Activated CD8-positive, alpha-beta T cell treated with anti-CD3 and anti-CD28 coated beads for 36 hours (primary cell): Measurements from ENCODE around the gene VPS4B. TPM values are rescaled to one million over a fixed set of nuclear protein-coding genes. Genes with fewer than 3 reads are reported as not detected.
A peak's percentile ranks its signal among the peaks of the same experiment; 100 is the strongest.

Experiments used
- ATAC-seq: fragments of 200-7000 bp; cut with Tn5 transposase; one replicate; pipeline ENCODE4 v1.10.0; 2021; ENCODE audit warnings: mild to moderate bottlenecking, moderate library complexity
- CTCF ChIA-PET: fragments of 350-600 bp; sonication (Branson Sonifier 250); formaldehyde crosslinking; loops from one replicate; lab custom pipeline; 2021; ENCODE audit warnings: antibody characterized with exemption; lab: Charles Lee
- POLR2A ChIA-PET: fragments of 350-600 bp; sonication (Branson Sonifier 250); formaldehyde crosslinking; loops from one replicate; lab custom pipeline; 2021; ENCODE audit warnings: antibody characterized with exemption; lab: Charles Lee
- DNase-seq: peaks from one replicate; pipeline ENCODE4 v3.0.0-alpha.2; 2020
- H3K27ac Mint-ChIP-seq: one replicate; pipeline ENCODE4 v1.8.0; 2021; ENCODE audit warnings: mild to moderate bottlenecking, mixed read lengths
- H3K27me3 Mint-ChIP-seq: one replicate; pipeline ENCODE4 v1.8.0; 2021; ENCODE audit warnings: mixed read lengths
- H3K36me3 Mint-ChIP-seq: one replicate; pipeline ENCODE4 v1.8.0; 2021; ENCODE audit warnings: low read depth, mixed read lengths
- H3K4me1 Mint-ChIP-seq: one replicate; pipeline ENCODE4 v1.8.0; 2021; ENCODE audit warnings: low read depth, mixed read lengths
- H3K4me3 Mint-ChIP-seq: one replicate; pipeline ENCODE4 v1.8.0; 2021; ENCODE audit warnings: mild to moderate bottlenecking, moderate library complexity, mixed read lengths
- H3K9me3 Mint-ChIP-seq: one replicate; pipeline ENCODE4 v1.8.0; 2021; ENCODE audit warnings: mixed read lengths
- CTCF ChIP-seq: fragments of 200-600 bp; IDR thresholded peaks from one replicate; pipeline ENCODE4 v1.8.0; 2022; ENCODE audit warnings: antibody characterized with exemption, mild to moderate bottlenecking
- intact Hi-C: fragments of 100-400 bp; cut with micrococcal nuclease; formaldehyde crosslinking; loops from one replicate; pipeline ENCODE4 v1.10.0; 2022
- total RNA-seq, 2 experiments: library from RNA; stranded (reverse); gene quantifications; one replicate each; pipeline ENCODE4 v1.2.3, GENCODE V29; 2021

The VPS4B gene
- total RNA-seq, 2 experiments from 2014 or later = 34.8 to 35.9 TPM

- H3K9me3 Mint-ChIP-seq = no peaks in the 10 kb centered on the region
- peak overlapping the region; percentile 99 for H3K27ac Mint-ChIP-seq
- H3K27me3 Mint-ChIP-seq = no peaks in the 10 kb centered on the region
- H3K4me1 Mint-ChIP-seq = peaks cover 25% of the 10 kb centered on the region
- ChIA-PET CTCF (interaction anchor here (1.0 to 9.3 kb wide), 5 partner anchors 12 to 237 kb away, joined by 3 to 59 read pairs (median 4); partner anchors contain the start of gene KDSR), POLR2A (interaction anchor here (0.9 to 3.1 kb wide), 4 partner anchors 13 to 261 kb away, joined by 3 to 17 read pairs (median 4); no protein-coding TSS in a partner anchor)
- ATAC-seq (peak; percentile 37), DNase-seq (no peak)
- no peak for TF ChIP-seq CTCF
- peak overlapping the region; percentile 96 for H3K4me3 Mint-ChIP-seq
- intact Hi-C loops = loop anchor here (5.0 to 10.0 kb wide), 2 partner anchors 56 to 208 kb away; partner anchors contain the start of gene KDSR
- peaks cover 18% of the 10 kb centered on the region for H3K36me3 Mint-ChIP-seq
These were observed 608 bp upstream of the VPS4B start for GRCh38 chr18:63422864-63423304.

- ChIA-PET CTCF (interaction anchor here (1.6 to 2.2 kb wide), 2 partner anchors 18 to 236 kb away, joined by 4 to 8 read pairs; no protein-coding TSS in a partner anchor), POLR2A (interaction anchor here (1.1 to 3.1 kb wide), 4 partner anchors 11 to 56 kb away, joined by 5 to 17 read pairs (median 6); partner anchors contain the start of gene KDSR)
- ATAC-seq = no peak
- peaks cover 25% of the 10 kb centered on the region for H3K4me1 Mint-ChIP-seq
- no peak for TF ChIP-seq CTCF
- peak overlapping the region; percentile 99 for H3K27ac Mint-ChIP-seq
- no peaks in the 10 kb centered on the region for H3K27me3 Mint-ChIP-seq
- H3K9me3 Mint-ChIP-seq = no peaks in the 10 kb centered on the region
- intact Hi-C loops = loop anchor here (5.0 to 10.0 kb wide), 2 partner anchors 54 to 207 kb away; partner anchors contain the start of gene KDSR
- peaks cover 18% of the 10 kb centered on the region for H3K36me3 Mint-ChIP-seq
- no peak for DNase-seq
- peak overlapping the region; percentile 96 for H3K4me3 Mint-ChIP-seq
These were observed 762 bp downstream of the VPS4B start for GRCh38 chr18:63421514-63421913.

GRCh38 chr18:63412953-63413352 lies 9.3 kb downstream of the VPS4B start:
- ChIA-PET POLR2A (no interaction called here), CTCF (interaction anchor here (1.0 kb wide), 1 partner anchor 60 kb away, joined by 3 read pairs; no protein-coding TSS in a partner anchor)
- peaks cover 28% of the 10 kb centered on the region for H3K36me3 Mint-ChIP-seq
- intact Hi-C loops = no loop called here
- no peak overlapping the region for H3K27ac Mint-ChIP-seq
- no peak for DNase-seq
- no peaks in the 10 kb centered on the region for H3K9me3 Mint-ChIP-seq
- H3K4me3 Mint-ChIP-seq = no peak overlapping the region
- ATAC-seq = no peak
- TF ChIP-seq CTCF = no peak
- H3K4me1 Mint-ChIP-seq = peaks cover 48% of the 10 kb centered on the region
- no peaks in the 10 kb centered on the region for H3K27me3 Mint-ChIP-seq

GRCh38 chr18:63410792-63411191 lies 11.5 kb downstream of the VPS4B start:
- ATAC-seq = peak; percentile 84
- POLR2A ChIA-PET = interaction anchor here (0.9 to 3.0 kb wide), 3 partner anchors 11 to 47 kb away, joined by 3 to 17 read pairs (median 4); partner anchors contain the start of gene VPS4B
- TF ChIP-seq CTCF = no peak
- Mint-ChIP-seq H3K36me3 (peaks cover 43% of the 10 kb centered on the region), H3K27ac (peak overlapping the region; percentile 84), H3K4me1 (peaks cover 53% of the 10 kb centered on the region), H3K4me3 (no peak overlapping the region), H3K9me3 (no peaks in the 10 kb centered on the region), H3K27me3 (no peaks in the 10 kb centered on the region)
- intact Hi-C loops = no loop called here
- CTCF ChIA-PET = interaction anchor here (0.9 to 2.0 kb wide), 7 partner anchors 12 to 389 kb away, joined by 3 to 11 read pairs (median 3); partner anchors contain the start of gene VPS4B
- no peak for DNase-seq

- intact Hi-C loops = no loop called here
- peak; percentile 25 for DNase-seq
- ATAC-seq = peak; percentile 74
- Mint-ChIP-seq H3K4me1 (peaks cover 46% of the 10 kb centered on the region), H3K9me3 (no peaks in the 10 kb centered on the region), H3K36me3 (peaks cover 45% of the 10 kb centered on the region), H3K27ac (peak overlapping the region; percentile 84), H3K27me3 (no peaks in the 10 kb centered on the region), H3K4me3 (no peak overlapping the region)
- ChIA-PET CTCF (interaction anchor here (1.5 kb wide), 1 partner anchor 30 kb away, joined by 6 read pairs; no protein-coding TSS in a partner anchor), POLR2A (interaction anchor here (3.0 kb wide), 1 partner anchor 12 kb away, joined by 17 read pairs; the partner anchor contains the start of gene VPS4B)
- no peak for TF ChIP-seq CTCF
These were observed 13.0 kb downstream of the VPS4B start for GRCh38 chr18:63409301-63409700.
